Endometrium (tissue), 2 donors: ENCODE data around the gene TBC1D4.
"Not testable (repeated sequence)": the region's sequence is repeated elsewhere in the genome, so short reads cannot be mapped to it uniquely, and the experiment has no call there.

Experiments
- FAIRE-seq: peaks from 2 replicates; lab custom pipeline; 2012; peaks lifted over from hg19 to GRCh38; lab: Jason Lieb, UNC
- donor health status: control.
- donor health status: control.

Gene TBC1D4

DNA sequence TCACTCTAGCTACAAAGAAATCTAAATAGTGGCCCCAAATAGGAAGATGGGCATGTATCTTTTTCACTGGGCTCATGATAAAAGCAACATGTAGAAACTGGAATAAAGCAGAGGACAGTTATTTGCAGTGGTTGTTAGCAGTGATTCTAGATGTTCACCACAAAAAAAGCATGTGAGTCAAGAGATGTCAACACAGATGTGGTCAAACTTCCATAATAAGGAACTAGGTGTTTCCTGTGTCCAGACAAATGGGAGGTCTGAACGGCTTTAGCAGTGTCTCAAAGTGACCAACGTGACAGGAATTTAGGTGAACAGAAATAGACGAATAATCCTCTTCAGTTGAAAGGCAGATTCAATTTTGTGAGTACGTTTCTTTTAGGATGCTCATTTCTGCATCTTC is 162.7 kb downstream of the TBC1D4 start:
- FAIRE-seq, result no peak

GRCh38 chr13:75318138-75318833 is 163.7 kb downstream of the TBC1D4 start:
- no peak for FAIRE-seq

DNA sequence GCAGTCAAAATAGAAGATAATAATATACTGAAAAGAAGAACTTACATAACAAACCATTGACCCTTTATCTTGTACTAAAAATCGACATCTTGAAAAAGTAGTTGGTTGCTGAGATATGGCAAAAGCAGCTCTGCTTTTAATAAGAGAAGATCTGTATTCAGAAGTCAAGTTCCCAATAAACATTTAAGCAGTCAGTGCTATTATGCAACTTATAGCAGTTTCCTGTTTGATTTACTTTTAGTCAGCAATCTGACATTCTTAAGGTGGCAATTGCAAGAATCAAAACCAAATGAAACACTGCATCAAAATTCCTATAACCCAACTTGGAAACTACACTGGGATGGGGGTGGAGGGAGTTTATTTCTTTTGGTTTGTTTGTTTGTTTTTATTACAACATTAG is 165.5 kb downstream of the TBC1D4 start:
- no peak for FAIRE-seq

- no peak for FAIRE-seq
Measured at GRCh38 chr13:75312884-75313520, 169.0 kb downstream of the TBC1D4 start.

DNA sequence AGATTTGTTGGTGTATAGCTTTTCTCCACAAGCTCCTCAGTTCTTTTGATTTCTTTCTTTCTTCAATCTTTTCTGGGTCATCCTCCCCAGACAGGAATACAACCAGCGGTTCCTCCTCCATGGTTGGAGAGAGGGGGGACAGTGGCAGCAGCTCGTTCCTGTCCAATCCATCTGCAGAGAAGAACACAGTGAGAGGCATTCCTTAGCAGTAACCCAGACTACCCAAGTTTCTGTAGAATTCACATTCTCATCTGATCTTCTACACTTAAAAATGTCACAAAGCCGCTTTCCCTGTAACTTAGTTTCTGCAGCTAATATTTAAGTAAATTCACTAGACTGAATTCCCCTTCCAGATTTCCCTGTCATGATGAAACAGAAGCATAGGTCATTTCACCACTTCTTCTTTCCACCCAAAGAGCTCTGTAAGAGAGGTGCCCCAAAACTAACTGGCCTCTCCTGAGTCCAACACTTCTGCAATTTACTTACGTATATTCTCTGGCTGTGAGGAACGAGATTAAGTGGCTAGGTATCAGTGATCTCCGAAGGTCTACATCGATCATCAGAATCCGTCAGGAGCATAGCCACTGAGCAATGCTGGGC is 171.9 kb downstream of the TBC1D4 start:
- FAIRE-seq, result no peak

DNA sequence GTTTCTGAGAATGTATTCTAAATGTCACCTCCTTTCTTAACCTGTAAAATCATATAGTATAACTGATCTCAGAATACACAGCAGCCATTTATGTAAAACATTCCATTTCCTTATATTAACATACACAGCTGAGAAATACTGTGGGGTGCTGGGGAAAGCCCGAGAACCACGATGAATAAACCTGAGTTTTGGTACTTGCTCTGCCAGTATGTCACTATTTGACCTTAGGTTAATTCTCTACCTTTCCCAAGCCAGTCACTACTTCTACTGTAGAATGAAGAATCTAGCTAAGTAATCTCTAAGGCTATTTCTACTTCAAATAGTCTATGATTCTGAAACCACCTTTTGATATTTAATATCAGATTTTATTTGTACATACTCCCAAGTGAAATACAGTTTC is 173.7 kb downstream of the TBC1D4 start:
- FAIRE-seq, result no peak

DNA sequence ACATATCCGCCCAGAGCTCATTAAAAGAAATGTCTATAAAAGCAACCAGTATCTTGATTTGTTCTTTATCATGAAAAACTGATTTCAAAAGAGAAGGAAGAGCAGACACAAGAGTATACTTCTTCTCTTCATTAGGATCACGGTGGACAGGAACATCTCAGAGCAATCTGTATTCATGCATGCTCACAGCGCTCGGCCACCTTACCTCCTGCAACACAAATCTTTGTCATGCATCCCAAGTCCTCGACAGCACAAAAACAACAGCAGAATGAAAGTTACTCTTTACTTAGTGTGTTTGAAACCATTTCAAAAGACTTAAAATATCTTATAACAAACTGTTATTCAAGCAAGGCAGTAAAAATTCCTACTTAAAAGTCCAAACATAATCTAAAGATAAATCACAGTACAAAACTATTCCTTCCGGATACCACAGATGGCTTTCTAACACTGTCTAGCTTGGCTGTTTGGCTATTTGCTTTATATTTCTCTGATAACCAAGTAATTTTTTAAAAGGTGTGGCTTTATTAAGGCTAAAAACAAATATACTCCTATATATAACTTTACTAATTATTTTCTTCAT is 174.5 kb downstream of the TBC1D4 start:
- FAIRE-seq, result peak; percentile 80

DNA sequence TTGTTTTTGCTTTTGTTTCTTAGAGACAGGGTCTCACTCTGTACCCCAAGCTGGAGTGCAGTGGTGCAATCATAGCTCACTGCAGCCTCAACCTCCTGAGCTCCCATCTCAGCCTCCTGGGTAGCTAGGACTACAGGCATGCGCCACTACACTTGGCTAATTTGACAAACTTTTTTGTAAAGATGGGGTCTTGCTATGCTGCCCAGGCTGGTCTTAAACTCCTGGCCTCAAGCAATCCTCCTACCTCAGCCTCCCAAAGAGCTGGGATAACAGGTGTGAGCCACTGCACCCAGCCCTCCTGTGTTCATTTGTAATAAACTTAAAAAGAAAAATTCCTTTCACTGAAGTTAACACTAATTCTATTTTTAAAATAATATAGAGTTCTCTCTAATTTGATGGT is 175.0 kb downstream of the TBC1D4 start:
- FAIRE-seq, result not testable (repeated sequence)

- no peak for FAIRE-seq
Measured at GRCh38 chr13:75305059-75305458, 176.9 kb downstream of the TBC1D4 start.

DNA sequence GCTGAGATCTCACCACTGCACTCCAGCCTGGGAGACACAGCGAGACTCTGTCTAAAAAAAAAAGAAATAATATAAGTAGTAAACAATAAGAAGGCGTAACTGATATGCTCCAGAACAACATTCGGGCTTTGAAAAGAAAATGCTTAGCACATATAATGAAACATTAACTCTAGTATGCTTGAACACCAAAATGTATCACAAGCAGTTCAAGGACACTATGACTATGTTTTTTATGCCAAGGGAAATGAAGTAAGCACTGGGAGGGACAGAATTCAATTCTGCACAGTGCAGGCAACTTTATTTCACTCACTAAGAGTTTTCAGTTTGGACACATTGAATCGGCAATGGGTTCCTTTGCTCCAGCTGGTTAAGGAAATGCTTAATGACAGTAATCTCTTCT is 178.7 kb downstream of the TBC1D4 start:
- FAIRE-seq, result no peak

DNA sequence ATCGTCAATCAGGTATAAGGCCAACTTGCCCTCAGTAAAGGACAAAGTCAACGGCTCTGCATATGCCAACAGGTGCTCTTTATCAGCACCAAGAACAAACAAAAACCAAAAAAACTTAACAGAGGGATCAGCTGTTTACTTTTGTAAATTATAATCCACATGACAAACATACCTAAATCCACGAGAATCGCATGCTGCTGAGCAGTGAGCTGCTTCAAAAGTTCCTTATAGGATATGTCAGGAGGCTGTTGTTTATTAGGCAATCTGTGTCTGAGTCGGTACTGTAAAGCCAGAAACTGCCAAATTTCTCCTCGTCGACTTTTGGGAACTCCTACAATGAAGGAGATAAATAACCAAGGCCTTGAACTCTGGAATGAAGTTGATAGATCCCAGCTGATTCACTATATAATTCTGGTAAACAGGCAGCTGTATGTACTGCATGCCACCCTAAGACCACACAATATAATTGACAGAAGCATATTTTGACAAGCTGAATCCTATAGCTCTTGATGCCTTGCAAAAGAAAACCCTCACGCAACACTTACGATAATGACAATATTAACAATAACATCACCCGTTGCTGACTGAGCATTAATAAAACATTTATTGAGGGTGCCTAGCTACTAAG is 179.8 kb downstream of the TBC1D4 start:
- no peak for FAIRE-seq

GRCh38 chr13:75299913-75300862 is 181.8 kb downstream of the TBC1D4 start:
- FAIRE-seq, result peak; percentile 46

DNA sequence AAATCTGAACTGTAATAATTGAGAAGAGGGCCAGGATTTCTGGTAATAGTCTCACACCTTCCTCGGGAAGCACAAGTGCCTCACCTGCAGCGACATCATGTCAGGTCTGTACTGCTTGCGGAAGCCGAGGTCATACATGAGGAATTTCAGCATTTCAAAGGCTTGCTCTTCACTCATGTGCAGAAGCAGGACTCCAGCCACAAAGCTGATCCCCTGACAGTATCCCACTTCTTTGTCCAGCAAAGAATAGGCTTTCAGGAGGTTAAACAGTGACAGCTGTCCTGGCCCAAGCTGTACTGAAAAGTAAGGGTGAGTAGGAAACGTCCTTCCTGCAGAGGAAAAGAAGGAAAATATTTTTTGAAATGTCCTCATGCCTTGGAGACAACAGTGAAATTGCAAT is 182.7 kb downstream of the TBC1D4 start:
- FAIRE-seq, result no peak

DNA sequence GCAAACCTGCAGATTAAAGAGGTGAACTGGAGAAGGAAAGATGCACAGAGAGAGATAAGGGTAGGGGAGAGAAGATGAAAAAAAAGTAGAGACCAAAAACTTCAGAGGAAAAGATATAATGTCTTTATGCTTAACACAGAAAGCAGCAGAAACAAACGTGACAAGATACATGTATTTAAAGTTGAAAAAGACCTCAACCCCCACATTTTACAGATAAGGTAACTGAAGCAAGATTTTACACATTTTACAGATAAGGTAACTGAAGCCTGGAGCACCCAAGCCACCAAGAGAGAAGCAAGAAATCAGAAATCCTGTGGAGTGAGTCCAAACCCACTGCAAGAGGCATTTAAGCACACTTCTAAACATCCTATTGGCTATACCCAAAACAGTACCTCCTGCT is 185.3 kb downstream of the TBC1D4 start:
- FAIRE-seq, result no peak

GRCh38 chr13:75295201-75295600 is 186.8 kb downstream of the TBC1D4 start:
- no peak for FAIRE-seq

DNA sequence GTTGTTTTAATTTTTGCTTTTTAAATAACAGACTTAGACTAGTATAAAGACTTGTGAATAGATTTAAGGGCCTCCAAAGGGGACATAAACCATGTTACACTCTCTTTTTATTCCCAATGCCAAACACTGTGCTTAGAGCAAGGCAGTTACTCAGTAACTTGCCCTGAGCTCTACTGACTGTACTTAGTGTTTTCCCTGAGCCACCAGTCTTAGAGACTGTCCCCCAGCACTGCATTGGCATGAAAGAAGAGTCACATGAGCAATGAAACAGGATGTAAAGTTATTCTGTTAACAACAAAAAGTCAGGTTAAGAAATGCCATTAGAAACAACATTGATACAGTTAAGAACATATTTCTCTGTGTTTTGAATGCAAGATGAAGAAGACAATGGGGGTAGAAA is 187.9 kb downstream of the TBC1D4 start:
- no peak for FAIRE-seq

DNA sequence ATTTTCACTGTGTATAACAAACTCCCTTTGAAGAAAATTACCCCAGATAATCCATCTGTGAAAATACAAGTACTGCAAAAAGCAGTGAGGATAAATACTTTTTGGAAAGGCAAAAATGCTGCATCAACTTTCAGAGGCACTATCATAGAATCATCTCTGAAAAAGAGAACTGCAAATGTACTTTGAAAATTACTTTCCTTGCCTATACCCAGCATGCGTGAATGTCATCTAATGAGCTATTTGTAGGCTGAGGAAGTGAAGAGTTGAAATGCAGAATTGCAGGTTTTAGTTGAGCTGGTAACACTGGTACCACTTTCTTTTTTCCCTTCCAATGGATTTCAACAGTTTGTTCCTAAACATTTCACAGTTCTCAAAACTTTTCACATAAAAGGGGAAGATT is 196.7 kb downstream of the TBC1D4 start:
- no peak for FAIRE-seq

GRCh38 chr13:75279834-75280369 is 202.1 kb downstream of the TBC1D4 start:
- no peak for FAIRE-seq

DNA sequence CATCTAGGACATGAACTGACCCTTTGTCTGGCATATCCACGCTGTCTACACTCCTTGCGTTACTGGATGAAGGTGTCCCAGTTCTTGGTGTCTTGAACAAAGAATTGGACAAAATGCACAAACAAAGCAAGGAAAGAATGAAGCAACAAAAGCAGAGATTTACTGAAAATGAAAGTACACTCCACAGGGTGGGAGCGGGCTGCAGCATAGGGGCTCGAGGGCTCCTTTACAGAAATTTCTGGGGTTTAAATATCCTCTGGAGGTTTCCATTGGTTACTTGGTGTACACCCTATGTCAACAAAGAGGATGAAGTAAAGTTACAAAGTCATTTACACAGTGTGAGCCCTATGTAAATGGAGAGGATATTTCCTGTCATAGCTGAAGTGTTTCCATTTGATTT is 208.3 kb downstream of the TBC1D4 start:
- not testable (repeated sequence) for FAIRE-seq

DNA sequence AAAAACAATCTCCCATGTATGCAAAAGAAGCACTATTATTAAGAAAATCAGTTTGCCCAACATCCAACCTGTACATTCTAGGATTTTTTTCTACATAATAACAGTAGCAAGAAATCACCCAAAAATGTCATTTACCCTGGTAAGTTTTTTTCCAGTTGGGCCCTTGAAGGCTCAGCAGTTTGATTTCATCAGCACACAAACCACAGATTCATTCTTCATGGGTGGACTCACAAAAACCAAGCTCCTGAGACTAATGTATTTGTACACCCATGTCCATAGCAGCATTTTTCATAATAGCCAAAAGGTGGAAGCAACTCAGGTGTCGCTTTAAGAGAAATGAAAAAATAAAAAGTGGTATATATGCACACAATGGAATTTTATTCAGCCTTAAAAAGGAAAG is 210.1 kb downstream of the TBC1D4 start:
- FAIRE-seq, result no peak

DNA sequence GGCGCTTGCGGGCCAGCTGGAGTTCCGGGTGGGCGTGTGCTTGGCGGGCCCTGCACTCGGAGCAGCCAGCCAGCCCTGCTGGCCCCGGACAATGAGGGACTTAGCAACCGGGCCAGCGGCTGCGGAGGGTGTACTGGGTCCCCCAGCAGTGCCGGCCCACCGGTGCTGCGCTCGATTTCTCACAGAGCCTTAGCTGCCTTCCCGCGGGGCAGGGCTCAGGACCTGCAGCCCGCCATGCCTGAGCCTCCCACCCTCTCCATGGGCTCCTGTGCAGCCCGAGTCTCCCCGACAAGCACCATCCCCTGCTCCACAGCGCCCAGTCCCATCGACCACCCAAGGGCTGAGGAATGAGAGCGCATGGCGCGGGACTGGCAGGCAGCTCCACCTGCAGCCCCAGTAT is 213.5 kb downstream of the TBC1D4 start:
- not testable (repeated sequence) for FAIRE-seq
